K562 (cell line): Measurements from ENCODE around the gene JUNB. TPM values are rescaled to one million over a fixed set of nuclear protein-coding genes. Genes with fewer than 3 reads are reported as not detected.

Experiments used
- CAMTA2 ChIP-seq: fragments of 250-450 bp; sonication (Bioruptor Pico); conservative IDR thresholded peaks from 2 replicates; pipeline ENCODE4 v1.5.1; 2022
- CCAR2 ChIP-seq: fragments of 200-400 bp; formaldehyde crosslinking; IDR thresholded peaks from 2 replicates; pipeline ENCODE4 v1.6.1; 2017; ENCODE audit warnings: mild to moderate bottlenecking, low read depth, low read length
- HMG20A ChIP-seq: fragments of 450-650 bp; formaldehyde crosslinking; conservative IDR thresholded peaks from 2 replicates; pipeline ENCODE4 v1.4.0; 2020; ENCODE audit warnings: mild to moderate bottlenecking, mixed read lengths
- MEIS2 ChIP-seq: fragments of 450-650 bp; IDR thresholded peaks from 2 replicates; pipeline ENCODE4 v1.6.1; 2014; ENCODE audit warnings: mild to moderate bottlenecking; ENCODE audit not compliant: partially characterized antibody
- NFYB ChIP-seq: IDR thresholded peaks from 2 replicates; pipeline ENCODE4 v1.6.1; 2011; ENCODE audit warnings: mild to moderate bottlenecking, moderate library complexity; ENCODE audit not compliant: insufficient read length; ENCODE audit errors: extremely low read depth
- POLR2G ChIP-seq: fragments of 200-400 bp; formaldehyde crosslinking; IDR thresholded peaks from 2 replicates; pipeline ENCODE4 v1.6.1; 2017; ENCODE audit warnings: low read depth, mild to moderate bottlenecking, antibody characterized with exemption, low read length, moderate library complexity
- RBM15 ChIP-seq: fragments of 200-400 bp; formaldehyde crosslinking; IDR thresholded peaks from 2 replicates; pipeline ENCODE4 v1.6.1; 2018; ENCODE audit warnings: mild to moderate bottlenecking, low read length, moderate library complexity; ENCODE audit not compliant: insufficient read depth
- SMARCA5 ChIP-seq: fragments of 450-650 bp; IDR thresholded peaks from 2 replicates; pipeline ENCODE4 v1.6.1; 2016
- ZC3H4 ChIP-seq: sonication (generic); formaldehyde crosslinking; IDR thresholded peaks from 2 replicates; pipeline ENCODE4 v1.9.0; 2021; ENCODE audit warnings: missing genetic modification reagents, borderline replicate concordance
- ZFX ChIP-seq: sonication (generic); formaldehyde crosslinking; IDR thresholded peaks from 2 replicates; pipeline ENCODE4 v1.8.0; 2022; ENCODE audit warnings: mild to moderate bottlenecking, missing genetic modification reagents, moderate library complexity
- ZNF197 ChIP-seq: fragments of 200-800 bp; sonication (Bioruptor generic); IDR thresholded peaks from 2 replicates; pipeline ENCODE4 v1.6.1; 2016; ENCODE audit warnings: low read depth, missing genetic modification characterization, missing compliant biosample characterization
- polyA plus RNA-seq, 8 experiments: library from polyadenylated mRNA; depleted of rRNA in 4 of 8; stranded (reverse) in 5 of 8; unstranded in 3 of 8; fragments of >200 nt; fragmentation: Nextera tagmentation in 2 of 8; fragmentation: Illumina TruSeq in 1 of 8; extraction: Ambion mirVana in 2 of 8; extraction: Trizol in 1 of 8; gene quantifications; 2 replicates each; pipeline versions ENCODE4 v1.2.1 to v1.2.3, GENCODE V29; 2011 to 2014; ENCODE audit warnings: inconsistent platforms in 1 of 8, missing spikeins in 1 of 8
- total RNA-seq, 7 experiments: library from RNA; depleted of rRNA in 6 of 7; stranded (reverse); fragments of >200 nt in 6 of 7; fragmentation: Illumina TruSeq in 2 of 7; extraction: Trizol in 2 of 7; gene quantifications; 2 replicates each; pipeline versions ENCODE4 v1.2.1 to v1.2.3, GENCODE V29; 2011 to 2021; ENCODE audit warnings: low replicate concordance in 1 of 7
- TF ChIP-seq, protein P1 (sequence below): fragments of 450-650 bp; IDR thresholded peaks from 2 replicates; pipeline ENCODE4 v1.6.1; 2016; ENCODE audit warnings: mild to moderate bottlenecking, moderate library complexity
- TF ChIP-seq, protein P2 (sequence below): sonication (generic); formaldehyde crosslinking; IDR thresholded peaks from 2 replicates; pipeline ENCODE4 v1.8.0; 2023; ENCODE audit warnings: mild to moderate bottlenecking, missing genetic modification reagents
- TF ChIP-seq, protein P3 (sequence below): sonication (generic); formaldehyde crosslinking; IDR thresholded peaks from 2 replicates; pipeline ENCODE4 v1.8.0; 2022; ENCODE audit warnings: mild to moderate bottlenecking, low read depth, missing genetic modification reagents

JUNB gene
- total and polyA plus RNA-seq, 9 of the 15 experiments (the other 6 are each of a cell fraction or from before 2014, with no cell fraction given), result 0.23 to 88.1 (median 13.1) TPM

DNA sequence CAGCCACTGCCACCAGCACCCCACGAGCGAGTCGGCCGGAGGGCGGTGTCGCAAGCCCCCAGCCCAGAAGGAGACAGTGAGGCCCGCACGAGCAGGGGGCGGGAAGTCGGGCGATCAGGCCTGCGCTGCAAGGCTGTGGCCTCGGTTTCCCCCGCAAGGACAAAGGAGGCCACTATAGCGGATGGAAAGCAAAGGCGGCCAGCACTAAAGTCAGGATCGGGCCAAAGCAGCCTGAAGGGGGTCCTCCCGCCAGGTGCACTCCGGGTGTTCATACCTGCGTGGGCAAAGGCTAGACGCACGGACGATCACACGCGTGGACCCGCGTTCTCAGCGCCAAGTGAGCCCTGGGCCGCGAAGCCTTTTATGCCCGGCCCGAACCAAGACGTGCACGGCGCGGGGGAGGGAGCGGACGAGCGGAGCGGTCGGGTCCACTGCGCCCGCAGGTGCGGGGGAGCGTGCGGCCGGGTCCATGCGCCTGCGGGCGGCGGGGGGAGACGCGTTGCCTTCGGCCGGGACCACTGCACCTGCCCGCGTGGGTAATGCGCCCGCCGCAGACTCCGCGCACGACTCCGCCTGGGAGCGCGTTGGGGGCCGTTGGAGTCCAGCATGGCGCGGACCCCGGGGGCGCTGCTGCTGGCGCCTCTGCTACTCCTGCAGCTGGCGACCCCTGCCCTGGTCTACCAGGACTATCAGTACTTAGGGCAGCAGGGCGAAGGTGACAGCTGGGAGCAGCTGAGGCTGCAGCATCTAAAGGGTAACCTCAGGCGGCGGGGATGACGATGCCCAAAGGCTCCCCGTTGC, 10.4 kb downstream of the JUNB start, which contains the start of the genes PRDX2 and THSD8 (continued):
- TF ChIP-seq, protein P1, sequence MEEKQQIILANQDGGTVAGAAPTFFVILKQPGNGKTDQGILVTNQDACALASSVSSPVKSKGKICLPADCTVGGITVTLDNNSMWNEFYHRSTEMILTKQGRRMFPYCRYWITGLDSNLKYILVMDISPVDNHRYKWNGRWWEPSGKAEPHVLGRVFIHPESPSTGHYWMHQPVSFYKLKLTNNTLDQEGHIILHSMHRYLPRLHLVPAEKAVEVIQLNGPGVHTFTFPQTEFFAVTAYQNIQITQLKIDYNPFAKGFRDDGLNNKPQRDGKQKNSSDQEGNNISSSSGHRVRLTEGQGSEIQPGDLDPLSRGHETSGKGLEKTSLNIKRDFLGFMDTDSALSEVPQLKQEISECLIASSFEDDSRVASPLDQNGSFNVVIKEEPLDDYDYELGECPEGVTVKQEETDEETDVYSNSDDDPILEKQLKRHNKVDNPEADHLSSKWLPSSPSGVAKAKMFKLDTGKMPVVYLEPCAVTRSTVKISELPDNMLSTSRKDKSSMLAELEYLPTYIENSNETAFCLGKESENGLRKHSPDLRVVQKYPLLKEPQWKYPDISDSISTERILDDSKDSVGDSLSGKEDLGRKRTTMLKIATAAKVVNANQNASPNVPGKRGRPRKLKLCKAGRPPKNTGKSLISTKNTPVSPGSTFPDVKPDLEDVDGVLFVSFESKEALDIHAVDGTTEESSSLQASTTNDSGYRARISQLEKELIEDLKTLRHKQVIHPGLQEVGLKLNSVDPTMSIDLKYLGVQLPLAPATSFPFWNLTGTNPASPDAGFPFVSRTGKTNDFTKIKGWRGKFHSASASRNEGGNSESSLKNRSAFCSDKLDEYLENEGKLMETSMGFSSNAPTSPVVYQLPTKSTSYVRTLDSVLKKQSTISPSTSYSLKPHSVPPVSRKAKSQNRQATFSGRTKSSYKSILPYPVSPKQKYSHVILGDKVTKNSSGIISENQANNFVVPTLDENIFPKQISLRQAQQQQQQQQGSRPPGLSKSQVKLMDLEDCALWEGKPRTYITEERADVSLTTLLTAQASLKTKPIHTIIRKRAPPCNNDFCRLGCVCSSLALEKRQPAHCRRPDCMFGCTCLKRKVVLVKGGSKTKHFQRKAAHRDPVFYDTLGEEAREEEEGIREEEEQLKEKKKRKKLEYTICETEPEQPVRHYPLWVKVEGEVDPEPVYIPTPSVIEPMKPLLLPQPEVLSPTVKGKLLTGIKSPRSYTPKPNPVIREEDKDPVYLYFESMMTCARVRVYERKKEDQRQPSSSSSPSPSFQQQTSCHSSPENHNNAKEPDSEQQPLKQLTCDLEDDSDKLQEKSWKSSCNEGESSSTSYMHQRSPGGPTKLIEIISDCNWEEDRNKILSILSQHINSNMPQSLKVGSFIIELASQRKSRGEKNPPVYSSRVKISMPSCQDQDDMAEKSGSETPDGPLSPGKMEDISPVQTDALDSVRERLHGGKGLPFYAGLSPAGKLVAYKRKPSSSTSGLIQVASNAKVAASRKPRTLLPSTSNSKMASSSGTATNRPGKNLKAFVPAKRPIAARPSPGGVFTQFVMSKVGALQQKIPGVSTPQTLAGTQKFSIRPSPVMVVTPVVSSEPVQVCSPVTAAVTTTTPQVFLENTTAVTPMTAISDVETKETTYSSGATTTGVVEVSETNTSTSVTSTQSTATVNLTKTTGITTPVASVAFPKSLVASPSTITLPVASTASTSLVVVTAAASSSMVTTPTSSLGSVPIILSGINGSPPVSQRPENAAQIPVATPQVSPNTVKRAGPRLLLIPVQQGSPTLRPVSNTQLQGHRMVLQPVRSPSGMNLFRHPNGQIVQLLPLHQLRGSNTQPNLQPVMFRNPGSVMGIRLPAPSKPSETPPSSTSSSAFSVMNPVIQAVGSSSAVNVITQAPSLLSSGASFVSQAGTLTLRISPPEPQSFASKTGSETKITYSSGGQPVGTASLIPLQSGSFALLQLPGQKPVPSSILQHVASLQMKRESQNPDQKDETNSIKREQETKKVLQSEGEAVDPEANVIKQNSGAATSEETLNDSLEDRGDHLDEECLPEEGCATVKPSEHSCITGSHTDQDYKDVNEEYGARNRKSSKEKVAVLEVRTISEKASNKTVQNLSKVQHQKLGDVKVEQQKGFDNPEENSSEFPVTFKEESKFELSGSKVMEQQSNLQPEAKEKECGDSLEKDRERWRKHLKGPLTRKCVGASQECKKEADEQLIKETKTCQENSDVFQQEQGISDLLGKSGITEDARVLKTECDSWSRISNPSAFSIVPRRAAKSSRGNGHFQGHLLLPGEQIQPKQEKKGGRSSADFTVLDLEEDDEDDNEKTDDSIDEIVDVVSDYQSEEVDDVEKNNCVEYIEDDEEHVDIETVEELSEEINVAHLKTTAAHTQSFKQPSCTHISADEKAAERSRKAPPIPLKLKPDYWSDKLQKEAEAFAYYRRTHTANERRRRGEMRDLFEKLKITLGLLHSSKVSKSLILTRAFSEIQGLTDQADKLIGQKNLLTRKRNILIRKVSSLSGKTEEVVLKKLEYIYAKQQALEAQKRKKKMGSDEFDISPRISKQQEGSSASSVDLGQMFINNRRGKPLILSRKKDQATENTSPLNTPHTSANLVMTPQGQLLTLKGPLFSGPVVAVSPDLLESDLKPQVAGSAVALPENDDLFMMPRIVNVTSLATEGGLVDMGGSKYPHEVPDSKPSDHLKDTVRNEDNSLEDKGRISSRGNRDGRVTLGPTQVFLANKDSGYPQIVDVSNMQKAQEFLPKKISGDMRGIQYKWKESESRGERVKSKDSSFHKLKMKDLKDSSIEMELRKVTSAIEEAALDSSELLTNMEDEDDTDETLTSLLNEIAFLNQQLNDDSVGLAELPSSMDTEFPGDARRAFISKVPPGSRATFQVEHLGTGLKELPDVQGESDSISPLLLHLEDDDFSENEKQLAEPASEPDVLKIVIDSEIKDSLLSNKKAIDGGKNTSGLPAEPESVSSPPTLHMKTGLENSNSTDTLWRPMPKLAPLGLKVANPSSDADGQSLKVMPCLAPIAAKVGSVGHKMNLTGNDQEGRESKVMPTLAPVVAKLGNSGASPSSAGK, result peak; percentile 80
- no peak for TF ChIP-seq NFYB
- TF ChIP-seq ZFX, result peak; percentile 96
- TF ChIP-seq, protein P2, sequence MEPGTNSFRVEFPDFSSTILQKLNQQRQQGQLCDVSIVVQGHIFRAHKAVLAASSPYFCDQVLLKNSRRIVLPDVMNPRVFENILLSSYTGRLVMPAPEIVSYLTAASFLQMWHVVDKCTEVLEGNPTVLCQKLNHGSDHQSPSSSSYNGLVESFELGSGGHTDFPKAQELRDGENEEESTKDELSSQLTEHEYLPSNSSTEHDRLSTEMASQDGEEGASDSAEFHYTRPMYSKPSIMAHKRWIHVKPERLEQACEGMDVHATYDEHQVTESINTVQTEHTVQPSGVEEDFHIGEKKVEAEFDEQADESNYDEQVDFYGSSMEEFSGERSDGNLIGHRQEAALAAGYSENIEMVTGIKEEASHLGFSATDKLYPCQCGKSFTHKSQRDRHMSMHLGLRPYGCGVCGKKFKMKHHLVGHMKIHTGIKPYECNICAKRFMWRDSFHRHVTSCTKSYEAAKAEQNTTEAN (CRISPR knock-in tag), result peak; percentile 93
- no peak for TF ChIP-seq CAMTA2 (CRISPR knock-in tag)
- TF ChIP-seq ZNF197, result no peak
- no peak for TF ChIP-seq RBM15
- peak; percentile 75; the same call in 1 of the 2 replicates for TF ChIP-seq ZC3H4
- TF ChIP-seq, protein P3, sequence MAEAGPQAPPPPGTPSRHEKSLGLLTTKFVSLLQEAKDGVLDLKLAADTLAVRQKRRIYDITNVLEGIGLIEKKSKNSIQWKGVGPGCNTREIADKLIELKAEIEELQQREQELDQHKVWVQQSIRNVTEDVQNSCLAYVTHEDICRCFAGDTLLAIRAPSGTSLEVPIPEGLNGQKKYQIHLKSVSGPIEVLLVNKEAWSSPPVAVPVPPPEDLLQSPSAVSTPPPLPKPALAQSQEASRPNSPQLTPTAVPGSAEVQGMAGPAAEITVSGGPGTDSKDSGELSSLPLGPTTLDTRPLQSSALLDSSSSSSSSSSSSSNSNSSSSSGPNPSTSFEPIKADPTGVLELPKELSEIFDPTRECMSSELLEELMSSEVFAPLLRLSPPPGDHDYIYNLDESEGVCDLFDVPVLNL (CRISPR knock-in tag), result peak; percentile 45; the same call in 1 of the 2 replicates
- peak; percentile 25; the same call in 1 of the 2 replicates for TF ChIP-seq SMARCA5
- no peak for TF ChIP-seq HMG20A
- TF ChIP-seq MEIS2, result no peak
- TF ChIP-seq CCAR2, result no peak
- TF ChIP-seq POLR2G, result peak; percentile 100
